ENCODE results near the gene C1QTNF1. TPM values are rescaled to one million over a fixed set of nuclear protein-coding genes. Genes with fewer than 3 reads are reported as not detected.

C1QTNF1 gene
- total RNA-seq, 1 donor from 2014 or later = 0.26 TPM

DNA sequence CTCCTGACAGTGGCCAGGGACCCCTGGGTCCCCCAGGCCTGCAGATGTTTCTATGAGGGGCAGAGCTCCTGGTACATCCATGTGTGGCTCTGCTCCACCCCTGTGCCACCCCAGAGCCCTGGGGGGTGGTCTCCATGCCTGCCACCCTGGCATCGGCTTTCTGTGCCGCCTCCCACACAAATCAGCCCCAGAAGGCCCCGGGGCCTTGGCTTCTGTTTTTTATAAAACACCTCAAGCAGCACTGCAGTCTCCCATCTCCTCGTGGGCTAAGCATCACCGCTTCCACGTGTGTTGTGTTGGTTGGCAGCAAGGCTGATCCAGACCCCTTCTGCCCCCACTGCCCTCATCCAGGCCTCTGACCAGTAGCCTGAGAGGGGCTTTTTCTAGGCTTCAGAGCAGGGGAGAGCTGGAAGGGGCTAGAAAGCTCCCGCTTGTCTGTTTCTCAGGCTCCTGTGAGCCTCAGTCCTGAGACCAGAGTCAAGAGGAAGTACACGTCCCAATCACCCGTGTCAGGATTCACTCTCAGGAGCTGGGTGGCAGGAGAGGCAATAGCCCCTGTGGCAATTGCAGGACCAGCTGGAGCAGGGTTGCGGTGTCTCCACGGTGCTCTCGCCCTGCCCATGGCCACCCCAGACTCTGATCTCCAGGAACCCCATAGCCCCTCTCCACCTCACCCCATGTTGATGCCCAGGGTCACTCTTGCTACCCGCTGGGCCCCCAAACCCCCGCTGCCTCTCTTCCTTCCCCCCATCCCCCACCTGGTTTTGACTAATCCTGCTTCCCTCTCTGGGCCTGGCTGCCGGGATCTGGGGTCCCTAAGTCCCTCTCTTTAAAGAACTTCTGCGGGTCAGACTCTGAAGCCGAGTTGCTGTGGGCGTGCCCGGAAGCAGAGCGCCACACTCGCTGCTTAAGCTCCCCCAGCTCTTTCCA lies 25.1 kb downstream of the C1QTNF1 start:
- DNase-seq (ENCODE audit: low spot score) = no peak
- Mint-ChIP-seq H3K9me3 (ENCODE audit: unreplicated experiment) (no peaks in the 10 kb centered on the region), H3K4me3 (ENCODE audit: unreplicated experiment) (no peak overlapping the region), H3K36me3 (ENCODE audit: low read depth, unreplicated experiment) (no peaks in the 10 kb centered on the region), H3K27ac (ENCODE audit: unreplicated experiment) (no peak overlapping the region), H3K27me3 (ENCODE audit: unreplicated experiment) (peaks cover 14% of the 10 kb centered on the region), H3K4me1 (ENCODE audit: unreplicated experiment) (no peaks in the 10 kb centered on the region)
- TF ChIP-seq, protein P1, sequence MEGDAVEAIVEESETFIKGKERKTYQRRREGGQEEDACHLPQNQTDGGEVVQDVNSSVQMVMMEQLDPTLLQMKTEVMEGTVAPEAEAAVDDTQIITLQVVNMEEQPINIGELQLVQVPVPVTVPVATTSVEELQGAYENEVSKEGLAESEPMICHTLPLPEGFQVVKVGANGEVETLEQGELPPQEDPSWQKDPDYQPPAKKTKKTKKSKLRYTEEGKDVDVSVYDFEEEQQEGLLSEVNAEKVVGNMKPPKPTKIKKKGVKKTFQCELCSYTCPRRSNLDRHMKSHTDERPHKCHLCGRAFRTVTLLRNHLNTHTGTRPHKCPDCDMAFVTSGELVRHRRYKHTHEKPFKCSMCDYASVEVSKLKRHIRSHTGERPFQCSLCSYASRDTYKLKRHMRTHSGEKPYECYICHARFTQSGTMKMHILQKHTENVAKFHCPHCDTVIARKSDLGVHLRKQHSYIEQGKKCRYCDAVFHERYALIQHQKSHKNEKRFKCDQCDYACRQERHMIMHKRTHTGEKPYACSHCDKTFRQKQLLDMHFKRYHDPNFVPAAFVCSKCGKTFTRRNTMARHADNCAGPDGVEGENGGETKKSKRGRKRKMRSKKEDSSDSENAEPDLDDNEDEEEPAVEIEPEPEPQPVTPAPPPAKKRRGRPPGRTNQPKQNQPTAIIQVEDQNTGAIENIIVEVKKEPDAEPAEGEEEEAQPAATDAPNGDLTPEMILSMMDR (IDR thresholded peaks at IDR 0.05; ENCODE audit: unreplicated experiment) = no peak

DNA sequence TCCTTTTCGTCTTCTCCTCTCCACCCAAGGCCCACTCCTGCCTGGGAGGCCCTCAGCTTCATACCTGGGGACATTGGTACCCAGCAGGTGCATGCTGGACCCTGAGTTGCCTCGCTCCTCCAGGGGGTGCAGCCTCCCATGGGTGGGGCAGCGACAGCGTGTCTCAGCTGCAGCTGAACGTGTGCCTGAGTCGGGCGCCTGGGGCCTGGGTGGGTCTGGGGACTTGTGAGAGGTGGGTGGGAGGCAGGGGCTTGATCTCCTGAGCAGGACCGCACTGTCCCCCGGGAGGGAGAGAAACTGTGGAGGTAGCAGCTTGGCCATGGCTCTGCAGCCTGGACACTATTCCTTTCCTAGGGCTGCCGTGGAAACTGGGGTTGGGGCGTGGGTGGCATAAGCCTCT lies 25.9 kb downstream of the C1QTNF1 start:
- H3K4me3 Mint-ChIP-seq (ENCODE audit: unreplicated experiment) = no peak overlapping the region
- H3K36me3 Mint-ChIP-seq (ENCODE audit: low read depth, unreplicated experiment) = no peaks in the 10 kb centered on the region
- no peaks in the 10 kb centered on the region for H3K9me3 Mint-ChIP-seq (ENCODE audit: unreplicated experiment)
- TF ChIP-seq, protein P1 (IDR thresholded peaks at IDR 0.05; ENCODE audit: unreplicated experiment) = no peak
- no peak overlapping the region for H3K27ac Mint-ChIP-seq (ENCODE audit: unreplicated experiment)
- H3K4me1 Mint-ChIP-seq (ENCODE audit: unreplicated experiment) = no peaks in the 10 kb centered on the region
- DNase-seq (ENCODE audit: low spot score) = no peak
- peaks cover 14% of the 10 kb centered on the region for H3K27me3 Mint-ChIP-seq (ENCODE audit: unreplicated experiment)

DNA sequence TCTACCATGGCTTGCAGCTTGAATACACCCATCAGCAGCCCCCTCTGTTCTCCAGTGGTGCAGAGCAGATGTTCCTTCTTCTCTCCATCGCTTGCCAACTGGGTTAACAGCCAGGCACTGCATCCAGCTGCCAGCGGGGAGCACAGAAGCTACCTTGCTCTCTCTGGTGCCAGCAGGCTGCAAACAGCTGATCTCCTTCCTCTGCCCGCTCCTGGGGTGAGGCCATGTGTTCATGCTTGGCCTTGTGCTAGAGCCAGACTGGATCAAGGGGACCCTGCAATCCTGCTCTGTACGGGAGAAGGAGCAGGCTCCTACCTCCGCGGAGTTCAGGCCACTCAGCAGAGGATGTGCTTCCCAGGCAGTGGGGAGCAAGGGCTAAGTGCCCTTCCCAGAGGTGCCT lies 26.6 kb downstream of the C1QTNF1 start:
- Mint-ChIP-seq H3K27me3 (ENCODE audit: unreplicated experiment) (peaks cover 9% of the 10 kb centered on the region), H3K9me3 (ENCODE audit: unreplicated experiment) (no peaks in the 10 kb centered on the region), H3K4me3 (ENCODE audit: unreplicated experiment) (no peak overlapping the region), H3K4me1 (ENCODE audit: unreplicated experiment) (no peaks in the 10 kb centered on the region), H3K27ac (ENCODE audit: unreplicated experiment) (no peak overlapping the region), H3K36me3 (ENCODE audit: low read depth, unreplicated experiment) (no peaks in the 10 kb centered on the region)
- TF ChIP-seq, protein P1 (IDR thresholded peaks at IDR 0.05; ENCODE audit: unreplicated experiment) = no peak
- DNase-seq (ENCODE audit: low spot score) = no peak

DNA sequence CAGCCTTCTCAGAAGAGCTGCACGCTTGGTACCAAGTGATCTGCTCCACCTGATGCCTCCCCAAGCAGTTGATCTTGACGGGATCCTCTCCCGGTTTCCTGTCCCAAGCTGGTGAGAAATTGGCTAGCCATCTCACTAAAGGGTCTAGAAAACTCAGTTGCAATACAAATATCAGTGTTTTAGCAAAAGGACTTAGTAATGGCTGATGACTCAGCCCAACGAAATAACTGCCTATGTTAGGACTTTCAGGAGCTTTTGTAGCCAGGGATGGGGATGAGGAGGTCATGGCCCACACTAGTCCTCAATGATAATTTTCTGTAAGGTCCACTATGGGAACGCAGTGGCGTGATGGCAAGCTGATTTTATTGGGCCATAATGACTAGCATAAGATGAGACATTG lies 27.3 kb downstream of the C1QTNF1 start:
- Mint-ChIP-seq H3K27ac (ENCODE audit: unreplicated experiment) (no peak overlapping the region), H3K4me1 (ENCODE audit: unreplicated experiment) (no peaks in the 10 kb centered on the region), H3K27me3 (ENCODE audit: unreplicated experiment) (peaks cover 5% of the 10 kb centered on the region), H3K4me3 (ENCODE audit: unreplicated experiment) (no peak overlapping the region), H3K36me3 (ENCODE audit: low read depth, unreplicated experiment) (no peaks in the 10 kb centered on the region), H3K9me3 (ENCODE audit: unreplicated experiment) (no peaks in the 10 kb centered on the region)
- TF ChIP-seq, protein P1 (IDR thresholded peaks at IDR 0.05; ENCODE audit: unreplicated experiment) = no peak
- no peak for DNase-seq (ENCODE audit: low spot score)

DNA sequence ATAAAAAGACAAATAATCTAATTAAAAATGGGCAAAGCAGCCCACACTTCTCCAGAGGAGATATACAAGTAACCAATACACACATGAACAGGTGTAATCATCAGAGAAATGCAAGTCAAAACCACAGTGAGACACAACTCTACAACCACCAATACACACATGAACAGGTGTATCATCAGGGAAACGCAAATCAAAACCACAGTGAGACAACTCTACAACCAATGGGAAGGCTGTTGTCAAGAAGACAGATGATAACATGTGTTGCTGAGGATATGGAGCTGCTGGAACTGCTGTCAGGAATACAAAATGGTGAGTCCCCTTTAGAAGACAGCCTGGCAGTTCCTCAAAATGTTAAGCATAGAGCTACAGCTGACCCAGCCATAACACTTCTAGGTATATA lies 28.2 kb downstream of the C1QTNF1 start:
- Mint-ChIP-seq H3K36me3 (ENCODE audit: low read depth, unreplicated experiment) (no peaks in the 10 kb centered on the region), H3K27me3 (ENCODE audit: unreplicated experiment) (peaks cover 5% of the 10 kb centered on the region), H3K27ac (ENCODE audit: unreplicated experiment) (no peak overlapping the region), H3K4me1 (ENCODE audit: unreplicated experiment) (no peaks in the 10 kb centered on the region), H3K9me3 (ENCODE audit: unreplicated experiment) (no peaks in the 10 kb centered on the region), H3K4me3 (ENCODE audit: unreplicated experiment) (no peak overlapping the region)
- TF ChIP-seq, protein P1 (IDR thresholded peaks at IDR 0.05; ENCODE audit: unreplicated experiment) = no peak
- DNase-seq (ENCODE audit: low spot score) = no peak
